HG03520 (cell line): ENCODE data around the gene SRSF4.
"Not testable (repeated sequence)": the region's sequence is repeated elsewhere in the genome, so short reads cannot be mapped to it uniquely, and the experiment has no call there.

Source experiments
- ATAC-seq: cut with Tn5 transposase; IDR thresholded peaks from one replicate; pipeline ENCODE4 v1.9.1; 2021; ENCODE audit warnings: mild to moderate bottlenecking, moderate library complexity; ENCODE audit not compliant: unreplicated experiment

The SRSF4 gene

DNA sequence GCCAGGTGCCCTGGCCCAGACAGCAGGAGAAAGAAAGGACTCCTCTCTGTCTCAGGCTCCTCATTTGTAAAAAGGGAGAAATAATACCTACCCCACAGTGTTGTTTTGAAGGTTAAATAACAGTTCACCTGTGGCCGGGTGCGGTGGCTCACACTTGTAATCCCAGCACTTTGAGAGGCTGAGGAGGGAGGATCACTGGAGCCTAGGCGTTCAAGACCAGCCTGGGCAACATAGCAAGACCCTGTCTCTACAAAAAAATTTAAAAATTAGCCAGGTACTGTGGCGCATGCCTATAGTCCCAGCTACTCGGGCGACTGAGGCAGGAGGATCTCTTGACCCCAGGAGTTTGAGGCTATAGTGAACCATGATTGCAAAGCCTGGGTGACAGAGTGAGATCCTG is 55.5 kb downstream of the SRSF4 start:
- no peak for ATAC-seq

DNA sequence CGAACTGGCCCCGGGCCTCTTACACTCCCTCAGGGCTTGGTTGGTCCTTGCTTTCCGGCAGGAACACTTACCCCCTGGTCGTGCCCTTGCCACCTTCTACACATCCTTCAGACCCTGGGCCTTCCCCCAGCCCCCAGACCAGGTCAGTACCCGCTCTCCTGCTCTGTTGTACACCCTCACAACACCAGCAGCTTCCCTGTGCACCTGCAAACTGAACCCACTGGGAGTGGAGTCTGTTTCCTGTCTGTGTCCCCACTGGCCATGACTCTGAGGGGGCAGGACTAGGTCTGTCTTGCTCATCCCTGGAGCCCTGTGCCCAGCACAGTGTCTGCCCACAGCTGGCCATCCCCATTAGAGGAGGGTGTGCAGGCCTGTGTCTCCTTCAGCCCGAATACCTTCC is 55.9 kb downstream of the SRSF4 start:
- ATAC-seq = no peak

DNA sequence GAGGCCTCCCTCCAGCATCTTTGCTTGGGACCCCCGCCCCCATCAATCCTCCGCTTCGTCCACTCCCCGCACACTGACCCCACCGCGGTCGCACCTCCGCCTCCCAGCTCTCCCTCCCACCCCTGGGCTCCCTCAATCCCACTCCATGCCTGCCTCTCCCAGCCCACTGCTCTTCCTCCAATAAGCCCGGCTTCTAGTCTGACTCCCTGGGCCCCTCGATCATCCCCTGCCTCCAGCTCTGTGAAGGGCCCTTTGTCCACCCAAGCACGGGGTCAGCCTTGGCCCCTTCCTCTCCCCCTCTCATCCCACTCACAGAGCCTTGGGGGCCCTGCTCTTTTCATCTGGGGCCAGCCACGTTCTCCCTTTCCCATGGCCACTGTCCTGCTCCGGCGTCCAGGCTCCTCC is 56.5 kb downstream of the SRSF4 start:
- ATAC-seq = no peak

DNA sequence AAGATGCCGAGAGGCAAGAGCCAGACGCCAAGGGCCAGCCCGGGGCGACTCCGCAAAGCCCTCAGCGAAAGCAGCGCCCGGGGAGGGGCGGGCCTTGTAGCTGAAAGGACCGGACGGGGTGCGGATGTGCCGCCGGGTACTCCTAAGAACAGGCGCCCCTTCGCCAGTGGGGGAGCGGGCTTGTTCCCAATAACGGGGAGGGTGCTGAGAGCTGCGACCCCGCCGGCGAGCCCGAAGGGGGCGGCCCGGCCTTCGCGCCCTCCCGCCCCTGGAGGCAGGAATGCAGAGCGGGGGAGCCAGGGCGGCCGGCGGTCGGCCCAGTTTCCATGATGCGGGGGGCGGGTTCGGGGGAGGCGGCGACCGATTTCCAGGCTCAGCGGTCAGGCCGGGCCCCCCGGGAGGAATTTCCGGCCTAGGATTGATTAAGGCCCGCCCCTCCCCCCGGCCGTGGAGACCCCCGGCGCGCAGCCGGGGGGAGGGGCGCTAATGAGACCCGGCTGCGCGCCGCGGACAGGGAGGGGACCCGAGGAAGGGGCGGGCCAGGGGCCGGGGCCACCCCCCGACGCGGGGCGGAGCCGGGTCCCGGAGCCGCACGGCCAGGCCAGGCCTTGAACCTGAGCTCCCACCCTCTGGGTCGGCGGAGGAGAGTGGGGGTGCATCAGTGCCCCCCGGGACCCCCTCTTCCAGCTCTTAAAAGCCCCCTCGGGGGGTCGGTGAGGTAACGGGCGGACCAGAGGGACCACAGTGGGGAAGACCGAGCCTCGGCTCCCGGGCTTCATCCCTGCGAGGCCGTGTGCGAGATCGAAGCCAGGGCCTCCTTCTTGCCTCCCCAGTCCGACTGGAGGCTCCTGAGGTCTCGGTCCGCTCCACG is 57.1 kb downstream of the SRSF4 start:
- ATAC-seq = no peak

DNA sequence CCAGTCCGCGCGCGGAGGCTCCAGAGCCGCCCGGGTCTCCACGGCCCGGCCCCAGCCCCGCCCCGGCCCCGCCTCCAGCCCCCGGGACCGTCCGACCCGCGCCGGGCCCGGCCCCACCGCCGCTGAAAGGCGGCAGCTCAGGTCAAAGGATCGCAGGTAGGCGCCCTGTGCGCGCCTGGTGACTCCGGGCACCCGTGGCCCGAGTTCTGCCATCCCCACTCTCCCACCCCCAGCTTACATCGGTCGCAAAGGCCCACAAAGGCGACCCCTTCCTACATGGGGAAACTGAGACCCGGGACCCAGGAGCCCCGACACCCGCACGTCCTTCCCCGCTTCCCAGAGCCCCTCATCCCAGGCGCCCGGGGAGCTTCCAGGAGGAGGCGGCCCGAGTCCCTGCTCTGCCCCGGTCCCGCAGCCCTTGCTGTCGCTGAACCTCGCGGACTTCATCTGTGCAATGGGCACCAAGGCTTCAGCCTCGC is 57.8 kb downstream of the SRSF4 start, which contains the start of gene TMEM200B:
Gene TMEM200B (minus strand): TSS at position 17 of the 479 bp plus-strand sequence. CDS start 2,075 bp downstream, outside the sequence.
- no peak for ATAC-seq

DNA sequence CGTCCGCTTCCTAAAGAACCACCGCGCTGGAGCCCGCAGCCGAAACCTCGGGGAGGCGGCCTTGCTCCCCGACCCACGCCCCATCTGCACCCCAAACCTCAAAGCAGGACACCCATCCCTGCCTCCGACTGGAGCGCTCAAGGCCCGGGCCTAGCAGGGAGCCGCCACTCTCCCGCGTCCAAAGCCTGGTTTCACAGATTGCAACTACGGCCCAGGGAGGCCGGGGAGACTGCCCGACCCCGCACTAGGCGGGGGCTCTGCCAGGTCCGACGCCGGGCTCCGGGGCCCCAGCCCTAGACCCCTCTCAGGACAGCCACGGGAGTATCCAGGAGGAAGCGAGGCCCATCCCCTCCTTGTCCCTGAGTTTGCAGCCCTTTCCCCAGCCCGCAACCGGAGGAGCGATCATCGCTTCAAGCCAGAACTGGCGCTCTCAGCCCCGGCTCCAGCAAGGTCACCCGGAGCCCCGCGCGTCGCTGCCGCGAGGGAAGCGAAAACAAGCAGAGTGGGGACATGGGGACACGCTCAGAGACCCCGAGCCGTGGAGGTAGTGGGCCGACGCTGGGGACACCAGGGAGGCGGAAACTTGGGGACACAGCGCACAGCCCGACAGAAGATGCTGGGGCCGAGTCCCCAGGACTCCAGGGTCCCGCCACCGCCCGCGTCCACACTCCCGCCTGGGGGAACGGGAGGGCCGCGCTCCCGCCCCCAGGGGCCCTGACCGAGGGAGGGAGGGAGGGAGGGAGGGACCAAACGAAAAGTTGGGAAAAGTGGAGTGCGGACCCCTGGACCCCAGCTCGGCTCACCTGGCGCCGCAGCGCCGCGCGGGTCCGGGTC is 58.4 kb downstream of the SRSF4 start:
- no peak for ATAC-seq

DNA sequence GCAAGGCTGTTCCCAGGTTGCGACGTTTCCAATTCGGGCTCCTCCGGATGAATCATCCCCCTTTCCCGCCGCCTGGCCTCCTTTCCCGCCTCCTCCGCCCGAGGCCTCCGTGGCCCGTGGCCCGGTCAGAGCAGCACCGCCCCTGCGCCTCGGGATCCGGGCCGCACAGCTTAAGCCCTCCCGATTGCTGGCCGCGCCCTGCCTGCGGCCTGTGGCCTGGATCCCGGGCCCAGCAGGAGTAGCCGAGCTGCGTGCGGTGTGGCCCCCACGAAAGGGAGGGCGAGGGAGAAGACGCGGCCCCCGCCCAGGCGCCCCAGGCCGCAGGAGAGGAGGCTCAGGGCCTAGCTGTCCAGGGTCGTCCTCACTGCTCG is 59.0 kb downstream of the SRSF4 start:
- no peak for ATAC-seq

DNA sequence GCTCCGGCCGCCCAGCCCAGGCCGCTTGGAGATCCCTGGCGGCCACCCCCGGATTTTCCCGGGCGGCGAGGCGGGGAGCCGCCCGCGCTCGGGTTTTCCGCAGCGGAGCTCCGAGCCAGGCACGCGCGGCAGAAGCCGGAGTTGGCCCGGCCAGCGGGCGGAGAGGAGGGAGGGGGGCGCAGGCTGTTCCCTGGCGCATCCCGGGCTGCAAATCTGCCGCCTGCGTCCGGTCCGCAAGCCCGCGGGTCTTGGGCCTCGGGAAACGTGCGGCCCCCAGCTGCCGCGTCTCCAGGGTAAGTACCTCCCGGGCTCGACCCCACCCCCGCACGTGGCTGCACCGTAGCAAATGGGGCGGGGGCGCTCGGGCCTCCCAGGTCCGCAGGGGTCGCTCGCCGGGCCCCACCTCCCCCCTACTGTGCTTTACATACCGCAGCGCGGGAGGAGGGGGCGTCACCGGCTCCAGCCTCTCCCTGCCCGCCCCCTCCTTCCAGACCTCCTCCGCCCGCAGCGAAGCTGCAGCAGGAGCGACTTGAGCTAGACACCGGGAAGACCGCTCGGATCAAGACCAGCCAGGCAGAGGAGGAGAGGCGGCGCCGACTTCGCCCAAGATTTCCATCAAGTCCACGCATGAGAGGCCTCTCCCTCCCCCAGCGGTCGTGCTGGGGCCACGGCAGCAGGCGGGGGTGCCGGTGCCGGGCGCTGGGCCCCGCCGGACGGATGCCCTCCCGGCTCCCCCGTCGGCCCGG is 59.6 kb downstream of the SRSF4 start:
- ATAC-seq = no peak

DNA sequence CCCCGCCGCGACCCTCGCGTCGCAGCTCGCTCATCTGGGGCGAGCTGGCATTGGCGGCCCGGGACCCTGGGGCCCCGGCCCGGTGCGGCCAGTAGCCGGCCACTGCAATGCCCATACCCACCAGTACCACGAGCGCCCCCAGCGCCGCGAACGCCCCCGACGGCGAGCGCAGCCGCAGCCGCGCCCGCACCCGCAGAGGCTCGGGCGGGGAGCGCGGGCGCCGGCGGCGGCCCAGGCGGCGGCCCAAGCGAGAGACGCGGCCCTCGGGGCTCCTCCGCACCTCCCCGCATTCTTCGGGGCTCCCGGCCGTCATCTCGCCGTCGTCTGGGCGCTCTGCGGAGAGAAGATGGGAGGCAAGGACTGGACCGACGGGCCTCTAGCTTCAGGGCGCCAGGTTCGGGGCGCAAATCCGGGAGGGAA is 60.2 kb downstream of the SRSF4 start:
- ATAC-seq = no peak

DNA sequence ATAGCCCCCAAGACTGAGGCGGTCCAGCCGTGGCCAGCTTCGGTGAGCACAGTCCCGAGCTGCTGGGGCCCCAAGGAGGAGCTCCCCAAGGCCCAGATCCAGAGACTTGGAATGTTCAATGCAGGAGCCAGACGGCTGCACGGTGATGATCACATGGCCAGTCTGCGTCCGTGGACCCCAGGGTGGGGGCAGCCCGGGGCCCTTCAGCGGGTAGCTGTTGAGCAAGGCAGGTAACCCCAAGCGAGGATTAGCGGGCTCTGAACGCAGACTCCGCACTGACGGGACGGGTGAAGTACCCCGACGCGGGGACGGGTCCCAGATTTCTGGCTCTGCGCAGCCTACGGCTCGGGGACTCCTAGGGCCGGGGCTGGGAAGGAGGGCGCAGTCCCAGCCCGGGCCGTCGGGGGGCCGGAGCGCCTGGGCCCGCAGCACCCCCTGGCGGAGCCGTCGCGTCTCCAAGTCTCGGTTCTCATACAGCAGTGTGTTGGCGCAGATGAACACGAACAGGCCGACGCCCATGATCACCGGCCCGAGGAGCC is 60.7 kb downstream of the SRSF4 start:
- ATAC-seq = no peak

DNA sequence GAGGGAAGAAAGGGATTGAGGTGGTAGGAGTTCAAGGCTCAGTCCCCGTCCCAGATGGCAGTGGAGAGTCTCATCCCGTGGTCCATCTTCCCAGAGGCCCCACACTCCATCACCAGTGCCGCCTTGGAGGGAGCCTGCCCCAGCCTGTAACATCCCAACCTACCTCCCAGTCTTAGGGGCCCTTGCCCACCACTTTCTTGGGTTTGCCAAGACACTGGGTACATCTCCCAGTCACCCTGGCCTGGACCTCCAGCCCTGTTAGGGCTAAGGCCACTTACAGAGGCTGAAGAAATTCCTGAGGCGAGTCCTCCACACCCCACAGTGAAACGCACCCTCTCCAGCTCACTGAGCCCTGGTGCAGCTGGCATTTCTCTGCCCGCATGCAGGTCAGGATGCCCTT is 61.3 kb downstream of the SRSF4 start:
- no peak for ATAC-seq

DNA sequence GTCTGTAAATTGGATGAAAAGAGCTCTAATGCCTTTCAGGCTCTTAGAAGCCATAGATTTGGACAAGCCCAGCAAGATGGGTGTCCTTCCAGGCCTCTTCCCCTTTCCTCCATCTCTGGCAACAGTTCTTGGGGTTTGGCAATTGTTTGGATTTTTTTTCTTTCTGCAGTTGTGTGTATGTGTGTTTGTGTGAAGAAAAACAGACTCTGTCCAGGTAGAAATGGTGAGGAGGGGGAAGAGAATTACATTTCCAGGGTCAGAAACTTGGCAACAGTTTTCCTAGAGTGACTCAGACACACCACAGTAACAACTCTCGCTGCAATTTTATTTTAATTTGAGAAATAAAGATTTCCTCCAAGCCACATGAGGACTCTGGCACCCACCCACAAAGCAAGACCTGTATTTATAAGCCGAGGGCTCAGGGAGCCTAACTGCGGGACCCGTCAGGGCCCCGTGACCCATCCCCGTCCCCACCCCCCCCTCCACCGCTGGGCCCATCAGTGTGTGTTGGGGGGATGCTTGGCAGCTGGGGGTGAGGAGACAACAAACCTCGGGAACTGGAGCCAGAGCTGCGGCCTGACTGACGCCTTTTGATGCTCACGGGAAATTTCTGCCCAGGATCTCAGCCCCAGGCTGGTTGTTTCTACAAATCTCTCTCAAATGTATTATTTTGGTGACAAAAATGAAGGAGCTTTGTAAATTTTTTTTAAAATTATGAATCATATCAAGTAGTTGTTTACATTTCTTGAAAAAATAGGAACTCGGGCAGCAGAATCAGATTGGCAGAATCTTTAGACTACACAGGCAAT is 62.4 kb downstream of the SRSF4 start:
- no peak for ATAC-seq

DNA sequence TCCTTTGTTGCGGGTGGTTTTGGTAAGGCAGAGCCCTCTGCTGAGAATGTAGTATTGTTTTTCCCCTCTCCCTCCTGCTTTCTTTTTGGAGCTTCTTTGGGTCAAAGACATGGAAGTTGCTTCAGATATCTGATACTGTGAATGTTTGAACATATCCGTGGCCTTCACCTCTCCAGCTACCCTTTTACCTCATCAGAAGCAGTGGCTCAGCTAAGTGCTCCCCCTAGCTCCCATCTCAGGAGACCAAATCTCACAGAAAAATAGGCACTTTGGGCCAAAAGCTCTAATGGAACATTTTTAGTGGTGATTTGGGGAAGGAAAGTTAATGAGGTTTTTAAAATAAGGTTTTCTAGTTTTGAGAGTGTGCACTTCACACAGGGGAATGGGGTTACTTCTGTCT is 64.3 kb downstream of the SRSF4 start:
- no peak for ATAC-seq

DNA sequence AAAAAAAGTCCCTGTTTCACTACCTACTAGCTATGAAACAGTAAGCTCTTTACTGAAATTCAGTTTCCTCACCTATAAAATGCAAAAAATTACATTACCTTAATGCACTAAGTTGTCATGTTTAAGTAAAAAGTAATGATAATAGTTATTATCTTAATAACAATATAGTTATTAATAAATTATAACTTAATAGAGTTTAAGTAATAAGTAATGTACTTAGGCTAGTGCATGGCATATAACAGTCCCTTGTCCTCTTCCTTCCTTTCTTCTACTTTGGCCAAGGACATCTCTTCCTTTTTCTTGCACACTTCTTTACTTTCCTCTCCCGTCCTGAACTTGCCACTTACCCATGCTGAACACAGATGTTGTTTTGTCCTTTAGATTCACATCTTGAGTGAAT is 67.0 kb downstream of the SRSF4 start:
- ATAC-seq = no peak

DNA sequence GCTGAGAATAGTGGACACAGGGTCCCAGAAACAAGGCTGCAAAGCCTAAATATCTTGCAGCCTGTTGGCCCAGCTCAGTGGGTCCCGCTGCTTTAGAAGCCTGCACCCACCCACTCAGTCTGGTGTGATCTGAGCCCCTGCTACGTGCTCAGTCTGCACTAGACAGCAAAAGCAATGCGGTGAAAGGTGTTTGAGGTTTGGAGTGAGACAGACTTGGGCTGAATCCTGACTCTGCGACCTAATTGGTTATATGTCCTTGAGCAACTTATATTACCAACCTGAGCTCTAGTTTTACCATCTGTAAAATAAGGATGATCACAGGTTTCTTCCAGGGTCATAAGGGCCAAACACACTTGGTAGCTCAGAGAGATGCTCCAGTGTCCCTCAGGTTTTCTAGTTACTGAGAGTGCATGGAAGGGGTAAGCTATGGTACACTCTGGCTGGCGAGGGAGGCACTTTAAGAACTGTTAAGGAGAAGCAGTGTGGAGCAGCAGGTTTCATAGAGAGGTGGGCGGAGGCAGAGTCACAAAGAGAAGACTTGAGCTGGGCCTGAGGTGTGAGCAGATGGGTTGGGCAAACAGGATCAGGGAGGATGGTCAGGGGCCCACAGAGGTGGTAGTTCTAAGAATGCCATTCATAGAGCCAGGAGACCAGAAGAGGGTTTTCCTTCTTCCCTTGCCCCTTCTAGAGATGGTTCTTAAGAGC is 68.1 kb downstream of the SRSF4 start:
- no peak for ATAC-seq

DNA sequence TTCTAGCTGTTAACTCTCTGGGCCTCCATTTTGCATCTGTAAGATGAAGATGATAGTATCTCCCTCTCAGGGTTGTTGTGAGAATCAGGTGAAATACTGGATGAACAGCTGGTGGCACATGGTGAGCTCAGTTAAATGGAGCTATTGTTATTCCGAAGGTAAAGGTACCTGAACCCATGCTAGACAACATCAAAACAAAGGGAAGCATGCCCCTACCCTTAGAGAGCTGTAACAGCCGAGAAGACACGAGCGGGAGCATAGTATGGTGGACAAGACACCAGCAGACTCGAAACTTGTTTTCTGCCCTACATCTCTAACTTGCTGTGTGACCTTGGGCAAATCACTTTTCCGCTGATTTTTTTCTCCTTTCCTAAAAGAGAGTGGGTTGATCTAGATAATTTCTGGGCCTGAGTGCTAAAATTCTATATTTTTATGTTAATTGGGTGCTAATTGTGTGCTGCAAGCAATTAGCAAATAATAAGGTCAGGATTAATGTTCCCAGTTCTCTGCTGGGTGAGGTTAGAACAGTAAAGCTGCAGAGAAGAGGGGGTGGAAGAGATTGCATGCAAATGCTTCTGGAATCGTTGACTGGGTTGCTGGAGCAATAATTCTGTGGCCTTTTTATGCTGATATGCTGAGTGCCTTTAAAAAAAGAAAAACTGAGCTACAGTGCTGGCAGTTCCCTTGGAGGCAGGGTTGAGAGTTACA is 68.8 kb downstream of the SRSF4 start:
- ATAC-seq = no peak

DNA sequence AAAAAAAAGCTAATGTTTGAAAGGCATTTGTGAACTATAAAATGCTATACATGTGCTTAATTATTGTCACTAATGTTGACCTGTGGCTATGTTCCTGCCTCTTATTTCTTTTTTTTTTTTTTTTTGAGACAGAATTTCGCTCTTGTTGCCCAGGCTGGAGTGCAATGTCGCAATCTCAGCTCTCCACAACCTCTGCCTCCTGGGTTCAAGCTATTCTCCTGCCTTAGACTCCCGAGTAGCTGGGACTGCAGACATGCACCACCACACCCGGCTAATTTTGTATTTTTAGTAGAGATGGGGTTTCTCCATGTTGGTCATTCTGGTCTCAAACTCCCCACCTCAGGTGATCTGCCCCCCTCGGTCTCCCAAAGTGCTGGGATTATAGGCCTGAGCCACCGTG is 73.7 kb downstream of the SRSF4 start:
- ATAC-seq = not testable (repeated sequence)

DNA sequence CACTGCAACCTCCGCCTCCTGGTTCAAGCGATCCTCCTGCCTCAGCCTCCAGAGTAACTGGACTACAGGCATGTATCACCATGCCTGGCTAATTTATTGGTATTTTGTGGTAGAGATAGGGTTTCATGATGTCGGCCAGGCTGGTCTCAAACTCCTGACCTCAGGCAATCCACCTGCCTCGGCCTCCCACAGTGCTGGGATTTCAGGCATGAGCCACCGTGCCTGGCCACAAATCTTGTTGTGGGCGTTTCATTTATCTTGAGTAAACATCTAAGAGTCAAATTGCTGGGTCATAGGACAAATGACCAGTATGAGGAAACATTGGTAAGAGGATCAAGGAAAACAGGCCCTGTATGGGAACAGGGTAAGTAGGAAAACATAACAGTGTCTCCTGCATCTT is 75.9 kb downstream of the SRSF4 start:
- no peak for ATAC-seq

DNA sequence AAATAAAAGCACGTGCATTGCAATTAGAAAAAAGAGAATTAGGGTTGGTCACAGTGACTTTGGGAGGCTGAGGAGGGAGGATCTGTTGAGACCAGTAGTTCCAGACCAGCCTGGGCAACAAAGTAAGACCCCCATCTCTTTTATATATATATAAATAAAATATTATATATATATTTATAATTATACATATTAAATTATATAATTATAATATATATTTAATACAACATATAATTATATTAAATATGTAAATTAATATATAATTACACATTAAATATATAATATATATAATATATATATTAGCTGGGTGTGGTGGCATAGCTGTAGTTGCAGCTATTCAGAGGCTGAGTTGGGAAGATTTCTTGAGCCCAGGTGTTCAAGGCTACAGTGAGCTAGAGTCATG is 81.2 kb downstream of the SRSF4 start:
- ATAC-seq = no peak
